Mesendoderm (in vitro differentiated cells): Measurements from ENCODE around the gene SRMS.

Experiments
- DNase-seq: peaks from one replicate; pipeline ENCODE4 v3.0.0; 2013
- H2AK5ac ChIP-seq: 2 replicates; pipeline ENCODE4 v1.6.1; 2013; ENCODE audit warnings: low read length, inconsistent platforms
- H2BK120ac ChIP-seq: 2 replicates; pipeline ENCODE4 v1.6.1; 2013; ENCODE audit warnings: low read depth, mild to moderate bottlenecking, low read length, moderate library complexity, mixed read lengths
- H2BK15ac ChIP-seq: replicated peaks from 2 replicates; pipeline ENCODE4 v1.6.1; 2013; ENCODE audit warnings: low read depth, mild to moderate bottlenecking, moderate library complexity
- H2BK5ac ChIP-seq: 2 replicates; pipeline ENCODE4 v1.6.1; 2013; ENCODE audit warnings: low read length, inconsistent platforms
- H3K18ac ChIP-seq: 2 replicates; pipeline ENCODE4 v1.6.1; 2013; ENCODE audit warnings: mild to moderate bottlenecking, low read length, mixed read lengths
- H3K23ac ChIP-seq: one replicate; pipeline ENCODE4 v1.6.1; 2013; ENCODE audit warnings: low read length
- H3K27ac ChIP-seq: 2 replicates; pipeline ENCODE4 v1.5.1; 2013; ENCODE audit warnings: low read depth, mild to moderate bottlenecking, inconsistent platforms, low read length, moderate library complexity
- H3K27me3 ChIP-seq: 2 replicates; pipeline ENCODE4 v1.6.1; 2013; ENCODE audit warnings: low read length, control low read depth, mild to moderate bottlenecking, inconsistent platforms; ENCODE audit not compliant: insufficient read depth, poor library complexity
- H3K36me3 ChIP-seq: 2 replicates; pipeline ENCODE4 v1.6.1; 2013; ENCODE audit warnings: low read length, inconsistent platforms; ENCODE audit not compliant: control insufficient read depth, insufficient read depth
- H3K4ac ChIP-seq: one replicate; pipeline ENCODE4 v1.6.1; 2013; ENCODE audit warnings: low read depth, mild to moderate bottlenecking, low read length, moderate library complexity
- H3K4me1 ChIP-seq: 2 replicates; pipeline ENCODE4 v1.6.1; 2013; ENCODE audit warnings: low read depth, low read length, inconsistent platforms; ENCODE audit not compliant: control insufficient read depth
- H3K4me2 ChIP-seq: 2 replicates; pipeline ENCODE4 v1.6.1; 2013; ENCODE audit warnings: low read length
- H3K4me3 ChIP-seq: 2 replicates; pipeline ENCODE4 v1.5.1; 2013; ENCODE audit warnings: mild to moderate bottlenecking, low read length
- H3K56ac ChIP-seq: one replicate; pipeline ENCODE4 v1.6.1; 2013; ENCODE audit warnings: low read length
- H3K79me1 ChIP-seq: 2 replicates; pipeline ENCODE4 v1.6.1; 2013; ENCODE audit warnings: low read length, inconsistent platforms
- H3K79me2 ChIP-seq: 2 replicates; pipeline ENCODE4 v1.6.1; 2013; ENCODE audit warnings: mild to moderate bottlenecking, low read length; ENCODE audit not compliant: control insufficient read depth, insufficient read depth
- H3K9ac ChIP-seq: 2 replicates; pipeline ENCODE4 v1.6.1; 2013; ENCODE audit warnings: low read length, inconsistent platforms
- H4K5ac ChIP-seq: one replicate; pipeline ENCODE4 v1.6.1; 2013; ENCODE audit warnings: low read length
- H4K8ac ChIP-seq: one replicate; pipeline ENCODE4 v1.6.1; 2013; ENCODE audit warnings: low read depth, mild to moderate bottlenecking, control low read depth, low read length, moderate library complexity
- WGBS: extraction: QIAGEN DNeasy Blood & Tissue Kit; methylation state at CpG from one replicate; pipeline ENCODE4 v1.1.7; 2013; ENCODE audit warnings: low lambda C conversion rate, missing lambda C conversion rate; ENCODE audit not compliant: insufficient coverage; ENCODE audit errors: extremely low coverage; 5-methylcytosine and 5-hydroxymethylcytosine counted together

SRMS gene

DNA sequence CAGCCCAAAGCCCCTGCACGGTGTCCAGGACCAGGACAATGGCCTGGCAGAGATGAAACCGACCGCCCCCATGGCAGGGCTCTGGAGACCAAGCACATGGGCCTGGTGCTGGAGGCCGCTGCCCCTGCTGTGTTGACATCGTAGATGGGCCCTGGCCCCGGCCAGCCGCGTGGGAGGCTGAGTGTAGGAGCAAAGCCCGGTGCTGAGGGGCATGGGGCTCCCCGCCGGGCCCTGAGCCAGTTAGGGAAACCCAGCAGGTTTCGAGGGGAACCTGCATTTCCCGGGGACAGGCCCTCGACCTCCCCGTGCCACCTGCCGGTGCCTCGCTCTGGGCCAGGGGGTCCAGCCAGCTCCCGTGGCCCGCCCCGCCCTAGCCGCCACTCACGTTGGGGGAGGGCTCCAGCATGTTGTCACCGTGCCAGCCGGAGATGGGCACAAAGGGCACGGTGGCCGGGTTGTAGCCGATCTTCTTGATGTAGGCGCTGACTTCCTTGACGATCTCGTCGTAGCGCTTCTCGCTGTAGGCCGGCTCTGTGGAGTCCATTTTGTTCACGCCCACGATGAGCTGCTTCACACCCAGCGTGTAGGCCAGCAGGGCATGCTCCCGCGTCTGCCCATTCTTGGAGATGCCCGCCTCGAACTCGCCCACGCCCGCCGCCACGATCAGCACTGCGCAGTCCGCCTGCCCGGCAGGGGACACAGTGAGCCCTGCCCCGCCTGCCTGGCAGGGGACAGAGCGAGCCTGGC lies 53.0 kb downstream of the SRMS start:
- no peak overlapping the region for H2BK15ac ChIP-seq
- no peak overlapping the region for H3K4me3 ChIP-seq
- H3K9ac ChIP-seq, result no peak overlapping the region
- H3K4ac ChIP-seq, result no peak overlapping the region
- H3K4me2 ChIP-seq, result no peak overlapping the region
- no peaks in the 10 kb centered on the region for H3K79me2 ChIP-seq
- H2BK120ac ChIP-seq, result no peak overlapping the region
- H3K23ac ChIP-seq, result no peak overlapping the region
- no peak overlapping the region for H4K5ac ChIP-seq
- H3K27ac ChIP-seq, result no peak overlapping the region
- no peak overlapping the region for H3K18ac ChIP-seq
- no peaks in the 10 kb centered on the region for H3K79me1 ChIP-seq
- no peak for DNase-seq
- no peak overlapping the region for H2BK5ac ChIP-seq
- no peak overlapping the region for H4K8ac ChIP-seq
- H3K56ac ChIP-seq, result no peak overlapping the region
- no peaks in the 10 kb centered on the region for H3K4me1 ChIP-seq
- no CpG with 5 or more reads among the region's 51 CpGs for WGBS
- no peaks in the 10 kb centered on the region for H3K36me3 ChIP-seq
- no peak overlapping the region for H2AK5ac ChIP-seq
- H3K27me3 ChIP-seq, result peaks cover 2% of the 10 kb centered on the region

DNA sequence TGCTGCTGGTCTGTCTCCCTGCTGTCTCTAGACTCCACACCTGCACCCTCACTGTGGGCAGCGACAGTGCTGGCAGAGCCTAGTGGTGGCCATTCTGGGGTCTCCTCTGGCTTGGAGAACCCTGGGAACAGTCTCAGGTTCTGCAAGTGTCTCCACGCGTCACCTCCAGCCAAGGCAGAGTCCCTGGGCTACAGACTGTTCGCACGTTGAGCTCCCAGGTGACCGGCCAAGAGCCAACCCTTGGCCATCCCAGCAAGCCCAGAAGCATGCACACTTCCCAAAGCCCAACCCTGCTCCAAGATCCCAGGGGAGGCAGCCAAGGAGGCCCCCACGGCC lies 53.5 kb downstream of the SRMS start:
- H2BK15ac ChIP-seq, result no peak overlapping the region
- H4K5ac ChIP-seq, result no peak overlapping the region
- no peak overlapping the region for H3K18ac ChIP-seq
- no peaks in the 10 kb centered on the region for H3K79me1 ChIP-seq
- no peaks in the 10 kb centered on the region for H3K36me3 ChIP-seq
- no CpG with 5 or more reads among the region's 7 CpGs for WGBS
- no peak overlapping the region for H3K4ac ChIP-seq
- no peak overlapping the region for H2AK5ac ChIP-seq
- no peak overlapping the region for H4K8ac ChIP-seq
- no peak overlapping the region for H2BK120ac ChIP-seq
- no peak overlapping the region for H3K4me2 ChIP-seq
- no peak overlapping the region for H3K9ac ChIP-seq
- no peak for DNase-seq
- H3K4me1 ChIP-seq, result no peaks in the 10 kb centered on the region
- no peak overlapping the region for H3K23ac ChIP-seq
- H3K79me2 ChIP-seq, result no peaks in the 10 kb centered on the region
- H3K27me3 ChIP-seq, result peaks cover 4% of the 10 kb centered on the region
- H3K27ac ChIP-seq, result no peak overlapping the region
- no peak overlapping the region for H2BK5ac ChIP-seq
- no peak overlapping the region for H3K4me3 ChIP-seq
- no peak overlapping the region for H3K56ac ChIP-seq

DNA sequence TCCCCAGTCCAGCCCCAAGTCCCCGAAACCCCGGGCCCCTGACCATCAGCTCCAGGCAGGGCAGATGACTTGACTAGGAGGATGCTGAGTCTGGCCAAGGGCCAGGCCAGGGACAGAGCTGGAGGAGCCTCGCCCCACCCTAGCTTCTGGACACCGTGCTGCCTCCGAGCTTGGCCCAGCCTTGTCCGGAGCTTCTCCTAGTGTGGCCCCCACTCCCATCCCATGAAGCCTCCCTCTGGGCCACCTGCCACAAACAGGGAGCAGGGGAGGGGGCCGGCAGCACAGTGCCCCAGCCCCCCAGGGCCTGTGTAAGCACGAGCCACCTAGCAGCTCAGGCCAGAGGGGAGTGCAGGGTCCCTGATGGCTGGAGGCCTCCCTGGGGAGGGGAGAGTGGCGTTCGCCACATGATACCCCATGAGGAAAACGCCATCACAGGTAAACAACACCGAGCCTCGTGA lies 54.0 kb downstream of the SRMS start:
- Histone ChIP-seq H3K79me2 (no peaks in the 10 kb centered on the region), H3K27ac (no peak overlapping the region), H4K5ac (no peak overlapping the region), H2AK5ac (no peak overlapping the region), H3K4me3 (no peak overlapping the region), H3K4me1 (no peaks in the 10 kb centered on the region), H3K56ac (no peak overlapping the region), H3K9ac (no peak overlapping the region), H3K4ac (no peak overlapping the region), H3K79me1 (no peaks in the 10 kb centered on the region), H3K18ac (no peak overlapping the region), H3K23ac (no peak overlapping the region), H3K36me3 (no peaks in the 10 kb centered on the region), H4K8ac (no peak overlapping the region), H2BK15ac (no peak overlapping the region), H3K27me3 (peaks cover 8% of the 10 kb centered on the region), H3K4me2 (no peak overlapping the region), H2BK120ac (no peak overlapping the region), H2BK5ac (no peak overlapping the region)
- DNase-seq, result no peak
- WGBS, result no CpG with 5 or more reads among the region's 13 CpGs

DNA sequence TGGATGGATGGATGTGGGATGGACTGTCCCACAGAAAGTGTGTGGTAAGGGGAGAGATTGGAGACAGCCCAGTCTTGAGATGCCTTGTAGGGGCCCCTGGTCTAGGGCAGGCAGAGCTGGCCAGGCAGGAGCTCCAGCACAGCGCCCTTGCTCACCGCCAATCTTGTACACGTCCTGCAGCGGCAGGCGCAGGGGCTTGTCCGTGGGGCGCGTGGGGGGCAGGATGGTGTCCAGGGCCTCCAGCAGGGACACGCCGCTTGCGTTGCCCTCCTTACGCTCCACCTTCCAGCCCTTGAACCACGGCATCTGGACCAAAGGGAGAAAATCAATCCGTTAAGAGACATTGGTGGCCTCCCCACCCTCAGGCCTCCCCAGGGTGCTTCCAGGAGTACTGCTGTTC lies 54.6 kb downstream of the SRMS start:
- H3K27me3 ChIP-seq, result peaks cover 8% of the 10 kb centered on the region

DNA sequence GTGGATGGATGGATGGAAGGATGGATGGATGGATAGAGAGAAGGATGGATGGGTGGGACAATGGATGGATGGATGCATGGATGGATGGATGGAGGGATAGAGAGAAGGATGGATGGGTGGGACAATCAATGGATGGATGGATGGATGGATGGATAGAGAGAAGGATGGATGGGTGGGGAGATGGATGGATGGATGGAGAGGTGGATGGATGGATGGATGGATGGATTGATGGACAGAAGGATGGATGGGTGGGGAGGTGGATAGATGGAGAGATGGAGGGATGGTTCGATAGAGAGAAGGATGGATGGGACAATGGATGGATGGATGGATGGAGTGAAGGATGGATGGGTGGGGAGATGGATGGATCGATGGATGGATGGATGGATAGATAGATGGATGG lies 55.0 kb downstream of the SRMS start:
- Histone ChIP-seq H2BK5ac (no peak overlapping the region), H3K4me3 (no peak overlapping the region), H3K36me3 (no peaks in the 10 kb centered on the region), H3K27ac (no peak overlapping the region), H3K4me2 (no peak overlapping the region), H2AK5ac (no peak overlapping the region), H4K5ac (no peak overlapping the region), H2BK120ac (no peak overlapping the region), H4K8ac (no peak overlapping the region), H3K56ac (no peak overlapping the region), H3K4me1 (no peaks in the 10 kb centered on the region), H3K27me3 (peaks cover 8% of the 10 kb centered on the region), H3K18ac (no peak overlapping the region), H3K79me1 (no peaks in the 10 kb centered on the region), H3K9ac (no peak overlapping the region), H3K23ac (no peak overlapping the region), H3K4ac (no peak overlapping the region), H3K79me2 (no peaks in the 10 kb centered on the region), H2BK15ac (no peak overlapping the region)
- no CpG with 5 or more reads among the region's 2 CpGs for WGBS
- DNase-seq, result no peak

More for the DNA sequence above, 54.6 kb downstream of the SRMS start:
- H4K5ac ChIP-seq, result no peak overlapping the region
- no peak overlapping the region for H3K9ac ChIP-seq
- no peak overlapping the region for H3K4me3 ChIP-seq
- no peak for DNase-seq
- H2BK5ac ChIP-seq, result no peak overlapping the region
- no peak overlapping the region for H3K4ac ChIP-seq
- H3K18ac ChIP-seq, result no peak overlapping the region
- H2AK5ac ChIP-seq, result no peak overlapping the region
- no peak overlapping the region for H3K4me2 ChIP-seq
- H3K79me2 ChIP-seq, result no peaks in the 10 kb centered on the region
- H3K4me1 ChIP-seq, result no peaks in the 10 kb centered on the region
- no peak overlapping the region for H3K23ac ChIP-seq
- no peaks in the 10 kb centered on the region for H3K79me1 ChIP-seq
- no CpG with 5 or more reads among the region's 14 CpGs for WGBS
- no peak overlapping the region for H2BK15ac ChIP-seq
- no peaks in the 10 kb centered on the region for H3K36me3 ChIP-seq
- H3K56ac ChIP-seq, result no peak overlapping the region
- H2BK120ac ChIP-seq, result no peak overlapping the region
- H4K8ac ChIP-seq, result no peak overlapping the region
- no peak overlapping the region for H3K27ac ChIP-seq

DNA sequence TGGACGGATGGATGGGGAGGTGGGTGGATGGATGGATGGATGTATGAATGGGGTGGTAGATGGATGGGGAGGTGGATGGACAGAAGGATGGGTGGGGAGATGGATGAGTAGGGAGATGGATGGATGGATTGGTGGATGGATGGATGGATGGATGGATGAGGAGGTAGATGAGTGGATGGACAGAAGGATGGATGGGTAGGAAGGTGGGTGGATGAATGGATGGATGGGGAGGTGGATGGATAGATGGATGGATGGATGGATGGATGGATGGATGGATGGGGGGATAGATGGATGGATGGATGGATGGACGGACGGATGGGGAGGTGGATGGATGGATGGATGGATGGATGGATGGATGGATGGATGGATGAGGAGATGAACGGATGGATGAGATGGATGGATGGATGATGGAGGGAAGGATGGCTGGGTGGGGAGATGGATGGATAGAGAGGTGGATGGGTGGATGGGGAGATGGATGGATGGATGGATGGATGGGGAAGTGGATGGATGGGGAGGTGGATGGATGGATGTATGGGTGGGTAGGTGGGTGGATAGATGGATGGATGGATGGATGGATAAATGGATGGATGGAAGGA lies 55.8 kb downstream of the SRMS start:
- Histone ChIP-seq H3K79me2 (no peaks in the 10 kb centered on the region), H2AK5ac (no peak overlapping the region), H4K5ac (no peak overlapping the region), H3K4me2 (no peak overlapping the region), H3K4me3 (no peak overlapping the region), H3K79me1 (no peaks in the 10 kb centered on the region), H4K8ac (no peak overlapping the region), H3K9ac (no peak overlapping the region), H3K56ac (no peak overlapping the region), H3K4me1 (no peaks in the 10 kb centered on the region), H2BK120ac (no peak overlapping the region), H2BK15ac (no peak overlapping the region), H3K27ac (no peak overlapping the region), H2BK5ac (no peak overlapping the region), H3K36me3 (no peaks in the 10 kb centered on the region), H3K4ac (no peak overlapping the region), H3K27me3 (peaks cover 8% of the 10 kb centered on the region), H3K18ac (no peak overlapping the region), H3K23ac (no peak overlapping the region)
- no peak for DNase-seq
- WGBS, result 100% methylated on average over 1 of the region's 4 CpGs
